ENCODE measurements around the gene SUPT6H.
"Not testable (repeated sequence)": the region's sequence is repeated elsewhere in the genome, so short reads cannot be mapped to it uniquely, and the experiment has no call there.

- TF ChIP-seq ZBTB40 (IDR thresholded peaks at IDR 0.05); ZBTB40 (CRISPR knock-in tag; IDR thresholded peaks at IDR 0.05); HMG20A (CRISPR knock-in tag; conservative IDR thresholded peaks at IDR 0.05); ZNF507 (tag; conservative IDR thresholded peaks at IDR 0.05); BMI1 (IDR thresholded peaks at IDR 0.05; ENCODE audit: low read length); ZBTB49 (CRISPR knock-in tag; IDR thresholded peaks at IDR 0.05; ENCODE audit: borderline replicate concordance); POLR2B (IDR thresholded peaks at IDR 0.05; ENCODE audit: low read depth, partially characterized antibody); RBM22 (IDR thresholded peaks at IDR 0.05; ENCODE audit: low read depth, low read length, poor library complexity, severe bottlenecking); MAX (CRISPR knock-in tag; IDR thresholded peaks at IDR 0.05); NFYB (IDR thresholded peaks at IDR 0.05; ENCODE audit: extremely low read depth, insufficient read length); ZNF780A (CRISPR knock-in tag; IDR thresholded peaks at IDR 0.05); NFATC3 (IDR thresholded peaks at IDR 0.05); AFF4 (CRISPR knock-in tag; IDR thresholded peaks at IDR 0.05); SIN3A (IDR thresholded peaks at IDR 0.05; ENCODE audit: borderline replicate concordance in 2 of 2, control insufficient read depth in 1 of 2, low read depth in 2 of 2, low read length in 2 of 2); ELF4 (CRISPR knock-in tag; IDR thresholded peaks at IDR 0.05): not testable (repeated sequence)
These were observed 74.1 kb downstream of the SUPT6H start for GRCh38 chr17:28735913-28736769.

All from K562 (cell line).